Activated naive CD4-positive, alpha-beta T cell treated with anti-CD3 and anti-CD28 coated beads for 36 hours (primary cell): ENCODE data around the gene GABRQ. TPM values are rescaled to one million over a fixed set of nuclear protein-coding genes. Genes with fewer than 3 reads are reported as not detected.

Experiments
- CTCF ChIA-PET: fragments of 350-600 bp; sonication (Branson Sonifier 250); formaldehyde crosslinking; loops from one replicate; lab custom pipeline; 2021; ENCODE audit warnings: antibody characterized with exemption; lab: Charles Lee
- DNase-seq: peaks from one replicate; pipeline ENCODE4 v3.0.0-alpha.2; 2020
- H3K27ac Mint-ChIP-seq: one replicate; pipeline ENCODE4 v1.8.0; 2021; ENCODE audit warnings: mild to moderate bottlenecking, mixed read lengths
- H3K27me3 Mint-ChIP-seq: one replicate; pipeline ENCODE4 v1.8.0; 2021; ENCODE audit warnings: low read depth, mixed read lengths
- H3K36me3 Mint-ChIP-seq: one replicate; pipeline ENCODE4 v1.8.0; 2021; ENCODE audit warnings: low read depth, mixed read lengths
- H3K4me1 Mint-ChIP-seq: one replicate; pipeline ENCODE4 v1.8.0; 2021; ENCODE audit warnings: low read depth, mixed read lengths
- H3K4me3 Mint-ChIP-seq: one replicate; pipeline ENCODE4 v1.8.0; 2021; ENCODE audit warnings: mild to moderate bottlenecking, moderate library complexity, mixed read lengths
- H3K9me3 Mint-ChIP-seq: one replicate; pipeline ENCODE4 v1.8.0; 2021; ENCODE audit warnings: mixed read lengths
- intact Hi-C: fragments of 100-400 bp; cut with micrococcal nuclease; formaldehyde crosslinking; loops from one replicate; pipeline ENCODE4 v1.15.1; 2023
- total RNA-seq, 2 experiments: library from RNA; stranded (reverse); gene quantifications; one replicate each; pipeline ENCODE4 v1.2.3, GENCODE V29; 2021

The GABRQ gene
- total RNA-seq = under 1 TPM in 1 of 2 experiments, not detected in 1; 0.05 TPM

- no peaks in the 10 kb centered on the region for H3K9me3 Mint-ChIP-seq
- peak; percentile 7 for DNase-seq
- H3K4me3 Mint-ChIP-seq = no peak within 1 kb of the TSS
- no peaks in the 10 kb centered on the region for H3K36me3 Mint-ChIP-seq
- H3K27ac Mint-ChIP-seq = no peak within 1 kb of the TSS
- H3K4me1 Mint-ChIP-seq = peaks cover 5% of the 10 kb centered on the region
- intact Hi-C loops = loop anchor here (1.0 to 10.0 kb wide), 2 partner anchors 179 to 287 kb away; no protein-coding TSS in a partner anchor
- CTCF ChIA-PET = no interaction called here
- H3K27me3 Mint-ChIP-seq = peaks cover 28% of the 10 kb centered on the region
These were observed at the start of gene GABRQ for GRCh38 chrX:152637649-152638442. Gene GABRQ, plus strand, starts transcription at chrX:152637895. Its CDS starts 308 bp downstream, at chrX:152638203.

GRCh38 chrX:152588206-152588605, 49.5 kb upstream of the GABRQ start:
- no peaks in the 10 kb centered on the region for H3K36me3 Mint-ChIP-seq
- CTCF ChIA-PET = no interaction called here
- no peak overlapping the region for H3K27ac Mint-ChIP-seq

GRCh38 chrX:152600853-152601633, 36.7 kb upstream of the GABRQ start:
- Mint-ChIP-seq H3K27me3 (peaks cover 2% of the 10 kb centered on the region), H3K4me1 (no peaks in the 10 kb centered on the region), H3K4me3 (no peak overlapping the region), H3K36me3 (no peaks in the 10 kb centered on the region), H3K27ac (no peak overlapping the region), H3K9me3 (no peaks in the 10 kb centered on the region)
- DNase-seq = no peak
- CTCF ChIA-PET = no interaction called here
- intact Hi-C loops = no loop called here

More at GRCh38 chrX:152588206-152588605, 49.5 kb upstream of the GABRQ start:
- DNase-seq = no peak
- no peak overlapping the region for H3K4me3 Mint-ChIP-seq
- peaks cover 3% of the 10 kb centered on the region for H3K27me3 Mint-ChIP-seq
- intact Hi-C loops = no loop called here
- no peaks in the 10 kb centered on the region for H3K9me3 Mint-ChIP-seq
- no peaks in the 10 kb centered on the region for H3K4me1 Mint-ChIP-seq

GRCh38 chrX:152601848-152602616, 35.7 kb upstream of the GABRQ start:
- DNase-seq = peak; percentile 14
- H3K4me3 Mint-ChIP-seq = no peak overlapping the region

GRCh38 chrX:152614791-152615190, 22.9 kb upstream of the GABRQ start:
- CTCF ChIA-PET = no interaction called here
- H3K27me3 Mint-ChIP-seq = peaks cover 7% of the 10 kb centered on the region

More at GRCh38 chrX:152601848-152602616, 35.7 kb upstream of the GABRQ start:
- no peaks in the 10 kb centered on the region for H3K4me1 Mint-ChIP-seq
- H3K27ac Mint-ChIP-seq = no peak overlapping the region
- no peaks in the 10 kb centered on the region for H3K36me3 Mint-ChIP-seq
- H3K9me3 Mint-ChIP-seq = no peaks in the 10 kb centered on the region
- CTCF ChIA-PET = interaction anchor here (0.5 to 1.1 kb wide), 2 partner anchors 31 to 215 kb away, joined by 3 to 4 read pairs; no protein-coding TSS in a partner anchor
- intact Hi-C loops = no loop called here
- H3K27me3 Mint-ChIP-seq = peaks cover 2% of the 10 kb centered on the region

GRCh38 chrX:152619897-152620296, 17.8 kb upstream of the GABRQ start:
- Mint-ChIP-seq H3K4me1 (no peaks in the 10 kb centered on the region), H3K9me3 (no peaks in the 10 kb centered on the region), H3K27me3 (peaks cover 6% of the 10 kb centered on the region), H3K4me3 (no peak overlapping the region), H3K36me3 (no peaks in the 10 kb centered on the region), H3K27ac (no peak overlapping the region)
- intact Hi-C loops = no loop called here
- DNase-seq = no peak
- CTCF ChIA-PET = no interaction called here

More at GRCh38 chrX:152614791-152615190, 22.9 kb upstream of the GABRQ start:
- H3K4me1 Mint-ChIP-seq = no peaks in the 10 kb centered on the region
- no peak overlapping the region for H3K4me3 Mint-ChIP-seq
- no peaks in the 10 kb centered on the region for H3K36me3 Mint-ChIP-seq
- no peak for DNase-seq
- H3K9me3 Mint-ChIP-seq = no peaks in the 10 kb centered on the region
- intact Hi-C loops = no loop called here
- H3K27ac Mint-ChIP-seq = no peak overlapping the region

GRCh38 chrX:152632445-152633097, 5.1 kb upstream of the GABRQ start:
- Mint-ChIP-seq H3K4me1 (no peaks in the 10 kb centered on the region), H3K27me3 (peaks cover 17% of the 10 kb centered on the region), H3K9me3 (no peaks in the 10 kb centered on the region), H3K4me3 (no peak overlapping the region), H3K36me3 (no peaks in the 10 kb centered on the region), H3K27ac (no peak overlapping the region)
- intact Hi-C loops = loop anchor here (1.0 to 10.0 kb wide), 3 partner anchors 184 to 881 kb away; no protein-coding TSS in a partner anchor
- peak; percentile 64 for DNase-seq
- CTCF ChIA-PET = interaction anchor here (0.7 to 2.0 kb wide), 6 partner anchors 9 to 955 kb away, joined by 3 to 6 read pairs (median 4); no protein-coding TSS in a partner anchor

- Mint-ChIP-seq H3K4me3 (no peak overlapping the region), H3K4me1 (peaks cover 5% of the 10 kb centered on the region), H3K27me3 (peaks cover 29% of the 10 kb centered on the region), H3K36me3 (no peaks in the 10 kb centered on the region), H3K9me3 (no peaks in the 10 kb centered on the region), H3K27ac (no peak overlapping the region)
- CTCF ChIA-PET = no interaction called here
- intact Hi-C loops = loop anchor here (1.0 to 10.0 kb wide), 2 partner anchors 289 to 883 kb away; no protein-coding TSS in a partner anchor
- DNase-seq = peak; percentile 10
These were observed 1.8 kb upstream of the GABRQ start for GRCh38 chrX:152635941-152636340.

GRCh38 chrX:152638443-152638904, 779 bp downstream of the GABRQ start:
- H3K36me3 Mint-ChIP-seq = no peaks in the 10 kb centered on the region
- peaks cover 28% of the 10 kb centered on the region for H3K27me3 Mint-ChIP-seq
- no peak for DNase-seq
- H3K4me3 Mint-ChIP-seq = no peak overlapping the region
- H3K27ac Mint-ChIP-seq = no peak overlapping the region
- H3K9me3 Mint-ChIP-seq = no peaks in the 10 kb centered on the region
- H3K4me1 Mint-ChIP-seq = peaks cover 5% of the 10 kb centered on the region
- CTCF ChIA-PET = no interaction called here
- intact Hi-C loops = loop anchor here (1.0 to 10.0 kb wide), 2 partner anchors 179 to 286 kb away; no protein-coding TSS in a partner anchor

- no peaks in the 10 kb centered on the region for H3K9me3 Mint-ChIP-seq
- intact Hi-C loops = loop anchor here (10.0 kb wide), 1 partner anchor 285 kb away; no protein-coding TSS in a partner anchor
- H3K27me3 Mint-ChIP-seq = peaks cover 28% of the 10 kb centered on the region
- H3K36me3 Mint-ChIP-seq = no peaks in the 10 kb centered on the region
- CTCF ChIA-PET = no interaction called here
- no peak overlapping the region for H3K4me3 Mint-ChIP-seq
- DNase-seq = no peak
- no peak overlapping the region for H3K27ac Mint-ChIP-seq
- peaks cover 5% of the 10 kb centered on the region for H3K4me1 Mint-ChIP-seq
These were observed 1.7 kb downstream of the GABRQ start for GRCh38 chrX:152639426-152639825.

- H3K27ac Mint-ChIP-seq = no peak overlapping the region
- H3K9me3 Mint-ChIP-seq = no peaks in the 10 kb centered on the region
- intact Hi-C loops = no loop called here
- peaks cover 5% of the 10 kb centered on the region for H3K4me1 Mint-ChIP-seq
- CTCF ChIA-PET = no interaction called here
- DNase-seq = no peak
- no peak overlapping the region for H3K4me3 Mint-ChIP-seq
- peaks cover 25% of the 10 kb centered on the region for H3K27me3 Mint-ChIP-seq
- no peaks in the 10 kb centered on the region for H3K36me3 Mint-ChIP-seq
These were observed 2.5 kb downstream of the GABRQ start for GRCh38 chrX:152640034-152640818.
